Calu3 (cell line): ENCODE results near the gene NECTIN2. TPM values are rescaled to one million over a fixed set of nuclear protein-coding genes. Genes with fewer than 3 reads are reported as not detected.
"Not testable (repeated sequence)": the region's sequence is repeated elsewhere in the genome, so short reads cannot be mapped to it uniquely, and the experiment has no call there.

ENCODE experiments used
- BruUV-seq: library from RNA; stranded (reverse); fragments of 400-500 nt; replicated peaks from 2 replicates; lab custom pipeline; 2021; lab: Mats Ljungman, UMichigan
- CTCF ChIA-PET: fragments of 300-600 bp; sonication (Branson Sonifier 250); formaldehyde crosslinking; loops from one replicate; lab custom pipeline; 2022; ENCODE audit warnings: antibody characterized with exemption; lab: Charles Lee
- DNase-seq: peaks from one replicate; pipeline ENCODE4 v3.0.0; 2022
- H3K27ac Mint-ChIP-seq: one replicate; pipeline ENCODE4 v1.8.0; 2022; ENCODE audit warnings: mixed read lengths; ENCODE audit not compliant: unreplicated experiment
- H3K27me3 Mint-ChIP-seq: one replicate; pipeline ENCODE4 v1.8.0; 2022; ENCODE audit warnings: mixed read lengths; ENCODE audit not compliant: unreplicated experiment
- H3K36me3 Mint-ChIP-seq: one replicate; pipeline ENCODE4 v1.8.0; 2022; ENCODE audit warnings: mild to moderate bottlenecking, moderate library complexity, mixed read lengths; ENCODE audit not compliant: insufficient read depth, unreplicated experiment
- H3K4me1 Mint-ChIP-seq: one replicate; pipeline ENCODE4 v1.8.0; 2022; ENCODE audit warnings: mild to moderate bottlenecking, low read depth, mixed read lengths; ENCODE audit not compliant: unreplicated experiment
- H3K4me3 Mint-ChIP-seq: one replicate; pipeline ENCODE4 v1.8.0; 2022; ENCODE audit warnings: mild to moderate bottlenecking, low read depth, moderate library complexity, mixed read lengths; ENCODE audit not compliant: unreplicated experiment
- H3K9me3 Mint-ChIP-seq: one replicate; pipeline ENCODE4 v1.8.0; 2022; ENCODE audit warnings: low read depth, mixed read lengths; ENCODE audit not compliant: unreplicated experiment
- CTCF ChIP-seq: fragments of 200-600 bp; IDR thresholded peaks from one replicate; pipeline ENCODE4 v1.8.0; 2022; ENCODE audit warnings: antibody characterized with exemption; ENCODE audit not compliant: unreplicated experiment
- intact Hi-C: fragments of 100-400 bp; cut with micrococcal nuclease; formaldehyde crosslinking; loops from one replicate; pipeline ENCODE4 v1.10.0; 2022; ENCODE audit not compliant: unreplicated experiment
- total RNA-seq: library from RNA; stranded (reverse); gene quantifications from 2 replicates; pipeline ENCODE4 v1.2.3, GENCODE V29; 2022

Gene NECTIN2
- total RNA-seq, 1 experiment from 2014 or later = 137 TPM

DNA sequence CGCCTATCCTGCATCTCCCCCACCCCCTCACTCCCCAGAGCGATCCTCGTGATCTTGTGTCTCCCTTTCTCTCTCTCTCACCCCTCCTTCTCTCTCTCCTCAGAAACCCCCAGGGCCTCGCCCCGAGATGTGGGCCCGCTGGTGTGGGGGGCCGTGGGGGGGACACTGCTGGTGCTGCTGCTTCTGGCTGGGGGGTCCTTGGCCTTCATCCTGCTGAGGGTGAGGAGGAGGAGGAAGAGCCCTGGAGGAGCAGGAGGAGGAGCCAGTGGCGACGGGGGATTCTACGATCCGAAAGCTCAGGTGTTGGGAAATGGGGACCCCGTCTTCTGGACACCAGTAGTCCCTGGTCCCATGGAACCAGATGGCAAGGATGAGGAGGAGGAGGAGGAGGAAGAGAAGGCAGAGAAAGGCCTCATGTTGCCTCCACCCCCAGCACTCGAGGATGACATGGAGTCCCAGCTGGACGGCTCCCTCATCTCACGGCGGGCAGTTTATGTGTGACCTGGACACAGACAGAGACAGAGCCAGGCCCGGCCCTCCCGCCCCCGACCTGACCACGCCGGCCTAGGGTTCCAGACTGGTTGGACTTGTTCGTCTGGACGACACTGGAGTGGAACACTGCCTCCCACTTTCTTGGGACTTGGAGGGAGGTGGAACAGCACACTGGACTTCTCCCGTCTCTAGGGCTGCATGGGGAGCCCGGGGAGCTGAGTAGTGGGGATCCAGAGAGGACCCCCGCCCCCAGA lies 32.2 kb downstream of the NECTIN2 start:
- no peak overlapping the region for H3K4me3 Mint-ChIP-seq
- H3K9me3 Mint-ChIP-seq = no peaks in the 10 kb centered on the region
- no peak overlapping the region for H3K27ac Mint-ChIP-seq
- BruUV-seq = TSS peak; percentile 46
- H3K4me1 Mint-ChIP-seq = peaks cover 22% of the 10 kb centered on the region
- intact Hi-C loops = no loop called here
- H3K27me3 Mint-ChIP-seq = no peaks in the 10 kb centered on the region
- no peak for DNase-seq
- peaks cover 82% of the 10 kb centered on the region for H3K36me3 Mint-ChIP-seq
- no peak for TF ChIP-seq CTCF
- CTCF ChIA-PET = no interaction called here

DNA sequence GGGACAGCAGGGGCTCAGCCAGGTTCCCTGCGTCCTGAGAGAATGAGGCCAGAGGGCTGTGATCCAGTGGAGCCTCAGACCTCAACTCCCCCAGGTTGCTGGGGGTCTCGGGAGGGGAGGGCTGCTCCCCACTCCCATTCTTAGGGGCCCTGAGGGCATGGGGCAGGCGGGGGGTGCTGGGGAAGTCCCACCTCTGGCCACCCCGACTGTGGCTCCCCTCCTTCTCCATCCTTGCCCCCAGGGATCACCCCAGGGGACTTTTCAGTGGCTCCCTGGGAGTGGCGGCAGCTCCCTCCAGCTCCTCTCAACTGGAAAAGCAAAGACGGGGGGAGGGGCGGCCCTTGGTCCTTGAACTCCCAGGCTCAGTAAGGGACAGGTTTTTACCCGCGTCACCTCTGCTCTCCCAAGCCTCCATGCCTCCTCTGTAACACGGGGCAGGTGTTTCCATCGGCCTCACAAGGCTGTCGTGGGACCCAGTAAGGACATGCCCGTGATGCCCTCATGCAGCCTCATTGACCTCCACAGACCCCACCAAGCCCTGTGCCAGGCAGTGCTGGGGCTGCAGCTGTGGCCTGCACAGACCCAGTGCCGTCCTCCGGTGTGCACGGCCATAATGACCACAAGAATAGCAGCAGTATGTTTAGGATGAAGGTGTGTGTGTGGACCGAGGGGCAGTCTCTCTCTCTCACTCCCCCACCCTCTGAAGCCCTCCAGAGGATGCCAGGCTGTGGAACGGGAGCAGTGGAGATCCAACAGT lies 33.4 kb downstream of the NECTIN2 start:
- no TSS peak for BruUV-seq
- peaks cover 81% of the 10 kb centered on the region for H3K36me3 Mint-ChIP-seq
- CTCF ChIA-PET = no interaction called here
- H3K27me3 Mint-ChIP-seq = no peaks in the 10 kb centered on the region
- peaks cover 22% of the 10 kb centered on the region for H3K4me1 Mint-ChIP-seq
- H3K27ac Mint-ChIP-seq = peak overlapping the region; percentile 7
- no peak for TF ChIP-seq CTCF
- H3K9me3 Mint-ChIP-seq = no peaks in the 10 kb centered on the region
- DNase-seq = no peak
- no peak overlapping the region for H3K4me3 Mint-ChIP-seq
- intact Hi-C loops = no loop called here

DNA sequence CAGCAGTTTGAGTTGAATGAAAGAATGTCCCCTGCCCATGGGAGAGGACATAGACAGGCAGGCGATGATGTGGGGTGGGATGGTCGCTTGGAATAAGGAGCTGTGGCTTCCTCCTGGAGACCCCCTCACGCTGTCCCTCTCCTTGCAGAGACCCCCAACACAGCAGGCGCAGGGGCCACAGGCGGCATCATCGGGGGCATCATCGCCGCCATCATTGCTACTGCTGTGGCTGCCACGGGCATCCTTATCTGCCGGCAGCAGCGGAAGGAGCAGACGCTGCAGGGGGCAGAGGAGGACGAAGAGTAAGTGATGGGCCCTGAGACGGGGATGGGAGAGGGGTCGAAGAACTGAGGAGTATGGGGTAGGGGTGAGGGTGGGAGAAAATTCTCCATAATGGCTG lies 36.0 kb downstream of the NECTIN2 start:
- CTCF ChIA-PET = interaction anchor here (0.6 kb wide), 1 partner anchor 36 kb away, joined by 7 read pairs; no protein-coding TSS in a partner anchor
- H3K27ac Mint-ChIP-seq = no peak overlapping the region
- BruUV-seq = no TSS peak

GRCh38 chr19:44882619-44883397 lies 36.7 kb downstream of the NECTIN2 start:
- H3K4me3 Mint-ChIP-seq, BruUV-seq: not testable (repeated sequence)
- CTCF ChIA-PET = interaction anchor here (0.6 kb wide), 1 partner anchor 36 kb away, joined by 7 read pairs; no protein-coding TSS in a partner anchor

More for the DNA sequence above, 36.0 kb downstream of the NECTIN2 start:
- peaks cover 74% of the 10 kb centered on the region for H3K36me3 Mint-ChIP-seq
- intact Hi-C loops = no loop called here
- H3K27me3 Mint-ChIP-seq = no peaks in the 10 kb centered on the region
- no peak for TF ChIP-seq CTCF
- no peak for DNase-seq
- H3K4me3 Mint-ChIP-seq = no peak overlapping the region
- H3K4me1 Mint-ChIP-seq = peaks cover 7% of the 10 kb centered on the region
- H3K9me3 Mint-ChIP-seq = no peaks in the 10 kb centered on the region

More at GRCh38 chr19:44882619-44883397, 36.7 kb downstream of the NECTIN2 start:
- H3K27me3 Mint-ChIP-seq, intact Hi-C loops, H3K27ac Mint-ChIP-seq, H3K9me3 Mint-ChIP-seq, H3K4me1 Mint-ChIP-seq, DNase-seq: not testable (repeated sequence)
- H3K36me3 Mint-ChIP-seq = peaks cover 79% of the 10 kb centered on the region
